GM19240 (cell line): ENCODE results near the gene MADD.

Experiments
- DNase-seq: peaks from one replicate; pipeline ENCODE4 v3.0.0; 2011; ENCODE audit warnings: low spot score; ENCODE audit not compliant: insufficient read length

Gene MADD

DNA sequence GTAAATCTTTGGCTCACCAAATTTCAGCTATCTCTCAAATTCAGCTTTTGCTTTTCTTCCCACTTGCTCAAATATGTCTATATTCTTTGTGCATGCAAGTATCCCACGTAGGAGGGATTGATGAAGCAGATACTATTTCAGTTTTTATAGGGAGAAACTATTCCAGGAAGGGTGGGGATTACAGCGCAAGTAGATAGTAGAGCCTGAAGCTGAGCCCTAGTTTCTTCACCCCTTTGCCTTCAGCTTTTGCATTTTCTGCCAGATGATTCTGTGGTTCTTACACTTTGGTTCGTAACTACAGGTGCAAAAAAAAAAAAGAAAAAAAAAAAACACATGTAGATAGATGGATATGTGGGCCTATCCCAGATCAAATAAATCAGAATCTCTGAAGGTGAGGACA, 18.2 kb upstream of the MADD start:
- DNase-seq, result no peak

DNA sequence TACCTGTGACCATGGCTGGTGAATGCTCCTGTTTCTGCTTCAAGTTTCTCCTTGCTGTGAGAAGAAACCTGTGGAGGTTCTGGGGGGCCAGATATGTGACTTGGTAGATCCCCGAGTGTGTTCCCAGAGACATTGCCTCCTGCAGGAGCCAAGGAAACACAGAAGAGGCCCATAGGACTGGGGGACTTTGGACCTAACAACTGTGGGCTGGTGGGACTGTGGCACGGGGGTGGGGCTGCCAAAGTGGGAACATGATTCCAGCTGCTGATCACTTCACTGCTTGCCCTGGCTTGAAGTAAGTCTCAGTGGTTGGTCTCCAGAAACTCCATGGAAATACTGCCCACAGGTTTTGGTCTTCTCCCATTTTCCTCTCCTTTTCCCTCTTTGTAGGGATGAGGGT, 16.3 kb upstream of the MADD start:
- DNase-seq, result no peak

DNA sequence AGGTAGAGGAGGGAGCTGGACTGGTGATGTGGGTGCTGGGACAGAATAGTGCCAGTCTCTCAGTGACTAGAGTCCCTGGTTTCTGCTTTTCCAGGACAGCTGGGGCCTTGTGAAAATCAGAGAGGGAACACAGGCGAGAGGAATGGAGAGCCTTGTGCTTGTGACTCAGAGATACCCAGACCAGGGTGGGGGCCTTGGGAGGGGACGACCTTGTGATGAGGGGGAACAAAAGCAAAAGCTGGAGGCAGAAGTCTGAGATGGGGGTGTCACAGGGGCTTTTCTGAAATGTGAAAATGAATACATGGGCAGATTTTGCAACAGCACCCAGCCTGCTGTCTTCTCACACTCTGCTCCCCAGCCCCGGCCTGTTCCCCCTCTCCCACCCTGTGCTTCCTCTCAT, 15.5 kb upstream of the MADD start:
- no peak for DNase-seq

DNA sequence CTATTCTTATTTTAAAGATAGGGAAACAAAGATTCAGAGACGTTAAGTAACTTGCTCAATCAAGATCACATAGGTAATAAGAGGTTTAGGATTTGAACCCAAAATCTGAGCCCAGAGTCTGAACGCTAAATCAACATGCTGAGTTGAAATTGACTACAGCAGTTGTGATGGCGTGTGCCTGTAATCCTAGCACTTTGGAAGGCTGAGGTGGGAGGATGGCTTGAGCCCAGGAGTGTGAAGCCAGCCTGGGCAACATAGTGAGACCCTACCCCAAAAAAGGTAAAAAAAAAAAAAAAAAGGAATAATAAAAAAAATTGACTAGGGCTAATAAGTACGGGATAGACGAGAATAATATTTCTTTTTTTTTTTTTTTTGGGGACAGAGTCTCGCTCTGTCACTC, 13.6 kb upstream of the MADD start:
- no peak for DNase-seq

DNA sequence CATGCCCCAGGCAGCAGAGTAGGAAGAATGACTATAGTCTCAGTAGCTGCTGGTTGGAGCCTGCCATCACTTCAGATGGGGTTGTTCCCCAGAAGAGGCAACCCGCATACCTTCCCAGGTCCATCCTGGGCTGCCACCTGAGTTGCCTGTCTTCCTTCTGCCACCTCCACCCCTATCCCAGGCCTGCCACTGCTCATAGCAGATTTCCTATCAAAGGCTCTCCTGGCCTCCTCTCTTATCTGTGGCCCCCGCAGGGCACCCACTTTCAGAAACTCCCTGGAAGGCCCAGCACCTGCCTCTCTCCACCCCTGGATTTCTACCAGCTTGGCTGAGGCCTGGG, 12.8 kb upstream of the MADD start:
- no peak for DNase-seq

DNA sequence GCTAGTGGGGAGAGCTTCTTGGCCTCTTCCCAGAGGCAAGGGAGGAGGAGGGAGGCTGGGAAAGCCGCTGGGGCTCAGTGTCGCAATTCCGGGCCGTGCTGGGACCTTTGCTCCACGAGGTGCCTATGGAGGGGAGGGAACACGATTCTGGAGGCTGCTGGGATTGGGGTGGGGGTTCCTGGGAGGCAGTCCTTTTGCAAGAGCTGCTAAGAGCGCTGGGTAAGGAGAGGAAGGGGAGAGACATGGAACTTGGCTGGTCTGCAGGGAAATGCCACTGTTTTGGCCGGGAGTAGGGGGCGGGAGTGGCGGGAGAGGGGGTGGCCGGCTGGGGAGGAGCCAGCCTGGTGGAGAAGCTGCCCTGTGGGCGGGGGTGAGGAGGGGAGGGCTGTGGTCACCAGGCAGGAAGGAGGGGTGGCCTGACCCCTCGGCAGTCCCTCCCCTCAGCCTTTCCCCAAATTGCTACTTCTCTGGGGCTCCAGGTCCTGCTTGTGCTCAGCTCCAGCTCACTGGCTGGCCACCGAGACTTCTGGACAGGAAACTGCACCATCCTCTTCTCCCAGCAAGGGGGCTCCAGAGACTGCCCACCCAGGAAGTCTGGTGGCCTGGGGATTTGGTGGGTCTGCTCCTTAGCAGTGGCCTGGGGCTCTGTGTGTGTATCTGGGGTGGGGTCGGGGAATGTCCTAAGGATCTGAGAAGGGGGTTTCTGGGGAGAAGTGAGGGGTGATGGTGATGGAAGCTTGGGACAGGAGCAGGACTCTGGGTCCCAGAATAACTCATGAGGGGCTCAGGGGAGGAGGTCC, 12.2 kb upstream of the MADD start, which contains the start of gene NR1H3:
Gene NR1H3 (plus strand): TSS at position 480 of the 800 bp plus-strand sequence. CDS start 1,221 bp downstream, outside the sequence.
- no peak for DNase-seq

DNA sequence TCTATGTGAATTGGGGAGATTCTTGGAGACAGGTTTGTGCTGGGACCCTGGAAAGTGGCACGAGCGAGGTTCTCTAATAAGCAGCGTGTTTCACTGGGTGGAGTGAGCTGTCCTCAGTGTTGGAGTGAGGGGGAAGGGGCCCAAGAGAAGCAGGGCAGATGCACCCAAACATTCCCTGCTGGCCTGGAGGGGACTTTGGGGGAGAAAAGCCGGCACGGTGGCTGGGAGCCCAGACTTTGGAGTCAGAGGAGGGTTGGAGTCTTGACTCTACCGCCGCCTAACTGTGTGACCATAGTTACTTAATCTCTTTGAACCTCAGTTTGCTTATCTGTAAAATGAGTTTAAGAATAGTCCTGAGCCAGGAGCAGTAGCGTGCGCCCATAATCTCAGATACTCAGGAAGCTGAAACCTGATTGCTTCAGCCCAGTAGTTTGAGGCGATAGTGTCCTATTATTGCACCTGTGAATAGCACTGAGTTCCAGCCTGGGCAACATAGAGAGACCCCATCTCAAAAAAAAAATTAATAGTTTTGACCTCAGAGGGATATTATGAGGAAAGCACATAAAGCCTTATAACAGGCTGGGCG, 11.5 kb upstream of the MADD start:
- DNase-seq, result no peak

DNA sequence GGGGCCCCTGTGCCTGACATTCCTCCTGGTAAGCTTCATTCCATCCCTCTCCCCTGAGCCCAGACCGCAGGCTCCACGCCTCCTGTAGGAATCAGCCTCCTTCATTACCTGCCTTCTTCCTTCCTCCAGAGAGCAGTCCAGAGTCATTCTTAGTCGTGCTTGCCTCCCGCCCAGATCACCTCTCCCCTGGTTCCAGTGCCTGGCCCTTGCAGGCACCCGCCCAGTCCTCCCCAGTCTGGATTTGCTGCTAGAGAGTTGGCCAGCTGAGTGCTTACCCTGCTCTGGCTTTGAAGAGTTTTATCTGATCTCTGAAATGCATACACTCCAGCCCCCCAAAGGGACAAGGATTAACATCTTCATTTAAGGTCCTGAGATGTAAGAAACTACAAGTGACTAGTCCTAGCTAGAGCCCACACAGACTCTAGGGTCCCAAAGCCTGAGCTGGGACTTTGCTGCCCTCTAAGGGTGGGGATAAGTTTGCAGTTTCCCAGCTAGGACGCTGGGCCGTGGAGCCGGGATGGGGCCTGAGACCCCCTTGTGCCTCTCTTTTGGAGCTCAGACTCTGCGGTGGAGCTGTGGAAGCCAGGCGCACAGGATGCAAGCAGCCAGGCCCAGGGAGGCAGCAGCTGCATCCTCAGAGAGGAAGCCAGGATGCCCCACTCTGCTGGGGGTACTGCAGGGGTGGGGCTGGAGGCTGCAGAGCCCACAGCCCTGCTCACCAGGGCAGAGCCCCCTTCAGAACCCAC, 10.5 kb upstream of the MADD start:
- DNase-seq, result no peak

DNA sequence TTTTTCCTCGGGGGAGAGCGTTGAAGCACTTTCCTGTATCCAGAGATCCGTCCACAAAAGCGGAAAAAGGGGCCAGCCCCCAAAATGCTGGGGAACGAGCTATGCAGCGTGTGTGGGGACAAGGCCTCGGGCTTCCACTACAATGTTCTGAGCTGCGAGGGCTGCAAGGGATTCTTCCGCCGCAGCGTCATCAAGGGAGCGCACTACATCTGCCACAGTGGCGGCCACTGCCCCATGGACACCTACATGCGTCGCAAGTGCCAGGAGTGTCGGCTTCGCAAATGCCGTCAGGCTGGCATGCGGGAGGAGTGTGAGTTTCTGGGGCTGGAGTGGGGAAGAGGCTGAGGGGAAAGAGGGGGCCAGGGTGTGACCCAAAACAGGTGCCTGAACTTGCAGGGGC, 9.6 kb upstream of the MADD start:
- DNase-seq, result no peak

DNA sequence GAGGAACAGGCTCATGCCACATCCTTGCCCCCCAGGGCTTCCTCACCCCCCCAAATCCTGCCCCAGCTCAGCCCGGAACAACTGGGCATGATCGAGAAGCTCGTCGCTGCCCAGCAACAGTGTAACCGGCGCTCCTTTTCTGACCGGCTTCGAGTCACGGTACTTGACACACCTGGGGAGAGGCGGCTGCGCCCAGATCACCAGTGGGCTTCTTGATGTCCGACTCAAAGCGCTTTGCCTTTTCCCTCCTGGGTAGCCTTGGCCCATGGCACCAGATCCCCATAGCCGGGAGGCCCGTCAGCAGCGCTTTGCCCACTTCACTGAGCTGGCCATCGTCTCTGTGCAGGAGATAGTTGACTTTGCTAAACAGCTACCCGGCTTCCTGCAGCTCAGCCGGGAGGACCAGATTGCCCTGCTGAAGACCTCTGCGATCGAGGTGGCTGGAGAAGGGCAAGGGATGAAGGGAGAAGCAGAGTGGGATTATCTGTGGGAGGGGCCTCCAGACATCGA, 8.6 kb upstream of the MADD start:
- DNase-seq, result no peak

DNA sequence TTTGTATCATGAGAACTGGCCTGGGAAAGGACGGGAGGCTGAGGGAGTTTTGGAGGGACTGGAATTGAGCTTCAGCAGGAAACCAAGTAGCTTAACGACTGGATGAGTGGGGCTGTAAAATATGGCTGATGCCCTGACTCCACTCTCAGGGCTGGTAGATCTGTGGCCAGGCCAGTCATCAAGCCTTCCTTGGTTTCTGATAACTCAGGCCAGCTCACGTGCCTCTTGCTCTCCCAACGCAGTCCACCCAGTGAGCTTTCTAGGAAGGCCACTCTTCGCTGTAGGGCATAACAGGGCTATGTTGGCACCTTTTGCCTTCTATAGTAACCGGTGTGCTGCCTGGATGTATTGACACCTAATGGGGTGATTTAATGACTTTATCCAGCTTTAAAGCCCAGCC, 5.8 kb upstream of the MADD start:
- no peak for DNase-seq

DNA sequence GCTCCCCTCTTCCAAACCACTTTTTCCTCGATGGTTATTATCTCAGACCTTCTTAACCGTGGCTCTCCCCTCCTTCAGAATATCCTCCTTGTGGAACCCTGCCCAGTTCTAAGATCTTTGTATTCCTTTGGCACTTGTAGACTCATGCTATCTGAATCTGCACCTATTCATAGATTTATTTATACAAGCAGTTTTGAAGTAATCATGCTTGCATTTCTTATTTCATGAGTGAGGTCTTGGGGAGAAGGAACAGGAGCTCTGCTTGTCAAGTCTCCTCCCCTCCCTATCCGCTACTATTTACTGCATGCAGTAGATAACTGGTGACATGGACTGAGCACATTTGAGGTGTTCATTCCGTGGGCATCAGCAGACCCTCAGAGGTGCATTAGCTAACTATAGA, 5.4 kb upstream of the MADD start:
- DNase-seq, result no peak

DNA sequence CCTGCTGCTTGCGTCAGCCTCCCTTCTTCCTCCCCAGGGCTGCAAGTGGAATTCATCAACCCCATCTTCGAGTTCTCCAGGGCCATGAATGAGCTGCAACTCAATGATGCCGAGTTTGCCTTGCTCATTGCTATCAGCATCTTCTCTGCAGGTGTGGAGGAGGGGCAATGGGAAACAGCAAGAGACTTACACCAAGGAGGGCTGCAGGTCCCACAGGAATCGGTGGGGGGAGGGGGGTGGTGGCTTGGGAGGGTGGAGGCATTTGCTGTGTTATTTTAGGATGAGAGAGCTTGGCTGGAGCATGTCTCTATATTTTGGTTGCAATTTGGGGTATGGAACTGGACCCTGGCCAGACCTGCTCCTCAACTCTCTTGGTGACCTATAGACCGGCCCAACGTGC, 2.1 kb upstream of the MADD start:
- no peak for DNase-seq

DNA sequence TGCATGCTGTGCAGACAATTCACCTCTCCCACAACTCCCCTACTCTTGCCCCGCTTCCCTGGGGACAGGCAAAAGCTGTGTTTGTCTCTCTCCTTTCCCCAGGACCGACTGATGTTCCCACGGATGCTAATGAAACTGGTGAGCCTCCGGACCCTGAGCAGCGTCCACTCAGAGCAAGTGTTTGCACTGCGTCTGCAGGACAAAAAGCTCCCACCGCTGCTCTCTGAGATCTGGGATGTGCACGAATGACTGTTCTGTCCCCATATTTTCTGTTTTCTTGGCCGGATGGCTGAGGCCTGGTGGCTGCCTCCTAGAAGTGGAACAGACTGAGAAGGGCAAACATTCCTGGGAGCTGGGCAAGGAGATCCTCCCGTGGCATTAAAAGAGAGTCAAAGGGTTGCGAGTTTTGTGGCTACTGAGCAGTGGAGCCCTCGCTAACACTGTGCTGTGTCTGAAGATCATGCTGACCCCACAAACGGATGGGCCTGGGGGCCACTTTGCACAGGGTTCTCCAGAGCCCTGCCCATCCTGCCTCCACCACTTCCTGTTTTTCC, 1.4 kb upstream of the MADD start:
- DNase-seq, result no peak

DNA sequence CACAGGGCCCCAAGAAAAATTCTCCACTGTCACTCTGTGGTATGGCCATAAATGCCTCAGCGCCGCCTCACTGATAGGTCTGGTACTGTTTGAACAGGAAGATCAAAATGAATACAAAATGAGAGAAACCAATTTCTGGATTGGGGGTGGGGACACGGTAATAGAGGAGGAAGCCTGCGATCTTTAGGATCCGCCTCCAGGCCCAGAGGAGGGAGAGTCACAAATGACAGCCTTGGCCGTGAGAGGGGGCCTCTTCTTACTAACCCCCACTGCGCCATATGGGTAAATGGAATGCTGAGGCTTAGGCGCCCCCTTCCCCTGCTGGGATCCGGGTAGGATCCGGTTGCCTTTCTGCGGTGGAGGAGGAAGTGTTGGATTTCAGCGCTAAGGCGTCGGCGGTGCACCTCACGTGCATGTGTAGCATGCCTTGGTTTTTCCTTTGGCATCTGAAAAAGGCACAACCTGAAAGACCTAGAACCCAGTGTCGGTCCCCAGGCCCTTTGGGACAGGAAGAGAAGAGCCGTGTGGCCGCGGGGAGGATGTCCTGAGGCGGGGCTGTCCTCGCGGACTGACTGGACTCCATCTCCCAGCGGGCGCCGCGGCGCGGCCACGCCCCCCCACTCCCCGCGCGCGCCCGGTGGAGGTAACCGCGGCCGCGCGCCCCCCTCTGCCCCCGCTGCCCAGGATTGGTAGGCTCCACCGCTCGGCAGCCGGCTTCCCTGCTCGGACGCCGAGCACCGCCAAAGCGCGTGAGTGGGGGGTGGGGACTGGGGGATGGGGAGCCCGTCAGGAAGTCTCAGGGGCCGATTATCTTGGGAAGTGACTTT, 718 bp upstream of the MADD start:
- DNase-seq, result peak; percentile 80

DNA sequence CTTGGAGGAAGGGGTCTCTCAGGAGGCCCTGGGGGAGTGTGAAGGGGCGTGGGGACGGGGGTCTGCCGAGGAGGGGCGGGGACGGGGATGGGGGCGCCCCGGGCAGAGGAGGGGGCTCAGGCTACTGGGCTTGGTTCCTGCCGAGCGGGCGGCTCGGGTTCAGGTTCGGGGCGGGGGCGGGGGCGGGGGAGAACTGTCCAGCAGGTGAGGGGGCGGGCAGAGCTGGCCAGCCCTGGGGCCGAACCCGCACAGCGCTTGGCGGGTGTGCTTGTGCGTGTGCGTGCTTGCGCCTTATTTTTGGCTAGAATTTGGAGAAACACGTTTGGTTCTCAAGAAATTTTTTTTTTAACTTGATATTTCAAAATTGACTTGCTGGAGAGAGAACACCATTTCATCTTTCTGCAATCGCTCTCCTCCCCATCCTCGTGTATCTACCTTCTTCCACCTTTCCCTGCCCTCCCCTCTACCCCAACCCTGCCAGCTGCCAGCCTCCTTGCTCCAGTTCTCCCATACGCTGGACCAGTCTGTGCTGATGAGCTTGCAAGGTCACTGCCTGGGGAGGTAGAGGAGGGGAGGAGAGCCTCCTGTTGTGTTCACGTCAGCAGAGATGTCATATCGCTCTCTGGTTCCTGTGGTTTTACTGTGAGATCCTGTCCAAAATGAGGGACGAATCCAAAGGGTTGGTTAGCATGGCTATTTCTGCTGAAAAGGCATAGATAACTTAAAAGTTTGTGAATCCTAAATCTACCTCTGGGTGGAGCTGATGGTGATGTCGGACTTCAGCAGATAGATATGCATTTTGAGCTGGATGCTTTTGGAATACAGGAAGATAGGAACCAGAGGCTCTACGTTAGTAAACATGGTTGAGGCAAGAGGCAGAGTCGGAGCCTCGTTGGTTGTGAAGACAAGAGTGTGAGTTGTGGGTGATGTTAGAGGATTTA, 668 bp downstream of the MADD start:
- no peak for DNase-seq

DNA sequence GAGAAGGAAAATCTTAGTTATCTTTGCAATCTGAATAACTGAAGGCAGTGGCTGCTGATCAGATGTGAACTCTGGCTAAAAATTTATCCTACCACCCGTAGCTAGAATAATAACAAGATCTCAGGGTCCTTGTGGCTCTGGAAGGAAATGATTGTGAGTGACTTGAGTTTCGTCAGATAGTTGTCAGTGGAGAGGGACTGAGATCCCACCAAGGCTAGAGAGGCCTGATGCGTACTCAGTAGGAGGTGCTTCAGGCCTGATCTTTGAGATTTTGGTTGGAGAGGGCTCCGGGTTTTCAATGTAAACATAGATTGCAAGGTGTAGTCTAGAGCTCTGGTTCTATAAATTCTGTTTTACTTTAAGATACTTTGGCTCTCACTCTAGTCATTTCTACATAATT, 1.4 kb downstream of the MADD start:
- no peak for DNase-seq

DNA sequence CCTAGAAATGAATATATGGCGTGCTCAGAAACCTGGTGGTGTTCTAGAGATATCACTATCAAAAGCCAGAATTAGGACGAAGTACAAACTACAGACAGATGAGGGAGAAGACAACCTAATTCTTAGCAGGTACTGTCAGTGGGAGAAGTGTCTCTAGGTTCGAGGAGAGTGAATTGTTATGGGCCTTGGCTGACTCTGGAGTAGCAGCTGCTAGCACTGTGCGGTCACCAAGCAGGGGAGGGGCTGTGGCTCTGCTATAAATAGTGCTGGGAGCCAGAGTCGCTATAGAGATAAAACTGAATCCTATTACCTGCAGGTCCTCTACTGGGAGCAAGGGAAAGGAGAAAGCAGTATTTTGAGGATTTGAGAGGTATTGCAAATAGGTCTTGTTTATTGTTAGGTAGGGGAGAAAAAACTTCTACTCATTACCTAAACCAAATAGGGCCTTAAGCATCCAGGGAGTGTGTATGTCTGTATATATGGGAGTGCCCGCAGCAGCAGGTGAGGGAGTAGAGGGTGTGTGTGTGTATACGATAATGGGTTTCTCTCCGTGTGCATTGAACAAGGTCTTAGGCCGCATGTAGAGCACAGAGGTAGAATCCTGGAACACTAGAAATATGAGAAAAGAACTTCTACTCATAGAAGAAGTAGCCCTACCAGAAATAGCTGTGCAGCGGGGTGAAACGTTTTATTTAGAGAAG, 2.2 kb downstream of the MADD start:
- no peak for DNase-seq

DNA sequence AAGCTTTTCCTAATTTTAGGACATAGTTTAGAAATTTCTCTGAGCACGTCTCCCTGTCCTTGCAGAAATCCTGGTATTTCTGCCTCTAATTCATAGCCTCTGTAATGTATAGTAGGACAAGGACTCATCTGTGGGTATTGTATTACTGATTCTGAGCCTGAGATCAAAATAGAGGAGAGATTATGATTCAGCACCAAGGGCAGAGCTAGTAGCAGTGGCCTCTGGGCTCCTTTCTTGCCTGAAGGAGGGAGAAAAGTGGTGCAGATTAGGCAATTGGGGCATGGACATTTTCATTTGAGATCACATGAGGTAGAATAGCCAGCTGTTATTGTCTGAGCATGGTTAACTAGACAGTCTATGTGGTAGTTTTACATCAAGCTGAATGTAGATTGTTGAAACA, 2.8 kb downstream of the MADD start:
- DNase-seq, result no peak
